Fibroblast of gingiva (primary cell): ENCODE data around the gene IGF2BP2.

ENCODE experiments used
- DNase-seq: peaks from one replicate; pipeline ENCODE4 v3.0.0-alpha.2; 2011; ENCODE audit warnings: low read depth

Gene IGF2BP2

GRCh38 chr3:185837414-185837813 is 12.6 kb upstream of the IGF2BP2 start:
- DNase-seq: peak; percentile 58

GRCh38 chr3:185831990-185832389 is 7.1 kb upstream of the IGF2BP2 start:
- no peak for DNase-seq

- no peak for DNase-seq
Observed at GRCh38 chr3:185831195-185831594, 6.4 kb upstream of the IGF2BP2 start.

GRCh38 chr3:185830018-185830797 is 5.4 kb upstream of the IGF2BP2 start:
- peak; percentile 62 for DNase-seq

GRCh38 chr3:185828755-185829154 is 3.9 kb upstream of the IGF2BP2 start:
- no peak for DNase-seq

- no peak for DNase-seq
Observed at GRCh38 chr3:185827595-185828344, 2.9 kb upstream of the IGF2BP2 start.

GRCh38 chr3:185825639-185826481 is 1.0 kb upstream of the IGF2BP2 start:
- no peak for DNase-seq

- DNase-seq: no peak
Observed at GRCh38 chr3:185824051-185825005, 514 bp downstream of the IGF2BP2 start.

- DNase-seq: peak; percentile 59
Observed at GRCh38 chr3:185823078-185824044, 1.5 kb downstream of the IGF2BP2 start.

- peak; percentile 77 for DNase-seq
Observed at GRCh38 chr3:185822221-185823000, 2.4 kb downstream of the IGF2BP2 start.

- DNase-seq: peak; percentile 78
Observed at GRCh38 chr3:185820973-185821758, 3.7 kb downstream of the IGF2BP2 start.

GRCh38 chr3:185818267-185818875 is 6.5 kb downstream of the IGF2BP2 start:
- no peak for DNase-seq

GRCh38 chr3:185815391-185816282 is 9.2 kb downstream of the IGF2BP2 start:
- no peak for DNase-seq

- peak; percentile 77 for DNase-seq
Observed at GRCh38 chr3:185813691-185814215, 11.1 kb downstream of the IGF2BP2 start.

- peak; percentile 79 for DNase-seq
Observed at GRCh38 chr3:185813205-185813604, 11.6 kb downstream of the IGF2BP2 start.

- DNase-seq: peak; percentile 51
Observed at GRCh38 chr3:185807445-185808068, 17.3 kb downstream of the IGF2BP2 start.
